Endothelial cell of umbilical vein (primary cell): ENCODE measurements around the gene DCAF4. TPM values are rescaled to one million over a fixed set of nuclear protein-coding genes. Genes with fewer than 3 reads are reported as not detected.

ENCODE experiments used
- BruUV-seq: library from RNA; stranded (reverse); fragments of 400-500 nt; replicated peaks from 2 replicates; lab custom pipeline; 2021; lab: Mats Ljungman, UMichigan
- CTCF ChIA-PET: fragments of 300-600, 350-600 bp; sonication (Branson Sonifier 250); formaldehyde crosslinking; loops from one replicate; lab custom pipeline; 2021; ENCODE audit warnings: antibody characterized with exemption, inconsistent platforms; lab: Charles Lee
- POLR2A ChIA-PET: fragments of 300-600, 350-600 bp; sonication (Branson Sonifier 250); formaldehyde crosslinking; loops from one replicate; lab custom pipeline; 2021; ENCODE audit warnings: antibody characterized with exemption, inconsistent platforms; lab: Charles Lee
- DNase-seq: peaks from one replicate; pipeline ENCODE4 v3.0.0-alpha.2; 2011; ENCODE audit warnings: low read depth, low spot score
- FAIRE-seq: peaks from 2 replicates; lab custom pipeline; 2011; peaks lifted over from hg19 to GRCh38; lab: Jason Lieb, UNC
- H2AFZ ChIP-seq: 2 replicates; pipeline ENCODE4 v1.6.0; 2012; ENCODE audit warnings: low read depth, low read length, control low read depth, inconsistent platforms
- H3K27ac ChIP-seq: 2 replicates; pipeline ENCODE4 v1.5.1; 2011; ENCODE audit warnings: low read depth, mild to moderate bottlenecking, control low read depth, low read length, moderate library complexity; ENCODE audit not compliant: insufficient read depth
- H3K27me3 ChIP-seq, 2 experiments: 2 replicates each; pipeline versions ENCODE4 v1.6.0 to v1.6.1; 2011; ENCODE audit warnings: low read length in 2 of 2, mixed read lengths in 1 of 2; ENCODE audit not compliant: control insufficient read depth in 2 of 2, insufficient read depth in 2 of 2
- H3K36me3 ChIP-seq, 2 experiments: 2 replicates in 1 of 2; 3 replicates in 1 of 2; pipeline ENCODE4 v1.5.1; 2011; ENCODE audit warnings: low read length in 2 of 2, mild to moderate bottlenecking in 1 of 2, moderate library complexity in 1 of 2; ENCODE audit not compliant: control insufficient read depth in 2 of 2, insufficient read depth in 2 of 2; ENCODE audit errors: extremely low read depth in 1 of 2
- H3K4me1 ChIP-seq: 3 replicates; pipeline ENCODE4 v1.5.1; 2011; ENCODE audit warnings: mild to moderate bottlenecking, low read length; ENCODE audit not compliant: control insufficient read depth, insufficient read depth; ENCODE audit errors: extremely low read depth
- H3K4me2 ChIP-seq: 2 replicates; pipeline ENCODE4 v1.6.1; 2011; ENCODE audit warnings: low read length, control low read depth, mixed read lengths; ENCODE audit not compliant: insufficient read depth
- H3K4me3 ChIP-seq, 3 experiments: fragments of 200-600 bp in 1 of 3; sonication (generic), shearing (Covaris generic) in 1 of 3; replicated peaks in 1 of 3; 2 replicates each; pipeline ENCODE4 v1.5.1; 2011 to 2016; ENCODE audit warnings: control low read depth in 3 of 3, low read length in 3 of 3, mild to moderate bottlenecking in 2 of 3, inconsistent platforms in 1 of 3, low read depth in 1 of 3, moderate library complexity in 1 of 3; ENCODE audit not compliant: insufficient read depth in 1 of 3
- H3K79me2 ChIP-seq: 2 replicates; pipeline ENCODE4 v1.6.0; 2012; ENCODE audit warnings: low read length, inconsistent platforms; ENCODE audit not compliant: control insufficient read depth, insufficient read depth
- H3K9ac ChIP-seq: replicated peaks from 2 replicates; pipeline ENCODE3; 2011; ENCODE audit warnings: low read length, control low read depth; ENCODE audit not compliant: insufficient read depth; ENCODE audit errors: extremely low read depth
- H3K9me1 ChIP-seq: replicated peaks from 3 replicates; pipeline ENCODE4 v1.6.0; 2011; ENCODE audit warnings: mild to moderate bottlenecking, low read length; ENCODE audit not compliant: control insufficient read depth, insufficient read depth; ENCODE audit errors: extremely low read depth
- H3K9me3 ChIP-seq: replicated peaks from 2 replicates; pipeline ENCODE4 v1.5.1; 2012; ENCODE audit warnings: low read length, inconsistent platforms; ENCODE audit not compliant: control insufficient read depth, insufficient read depth
- H4K20me1 ChIP-seq: replicated peaks from 2 replicates; pipeline ENCODE3; 2011; ENCODE audit warnings: mild to moderate bottlenecking, low read length; ENCODE audit not compliant: control insufficient read depth, insufficient read depth; ENCODE audit errors: extremely low read depth
- EZH2 ChIP-seq: IDR thresholded peaks from 2 replicates; pipeline ENCODE4 v1.6.1; 2012; ENCODE audit warnings: borderline replicate concordance, low read depth, mild to moderate bottlenecking, moderate library complexity, low read length, inconsistent platforms; ENCODE audit not compliant: severe bottlenecking
- FOS ChIP-seq: IDR thresholded peaks from 2 replicates; pipeline ENCODE4 v1.6.1; 2011; ENCODE audit warnings: mild to moderate bottlenecking, low read length, moderate library complexity, borderline replicate concordance; ENCODE audit not compliant: insufficient read depth
- GATA2 ChIP-seq: IDR thresholded peaks from 2 replicates; pipeline ENCODE4 v1.7.0; 2011; ENCODE audit warnings: low read depth, mild to moderate bottlenecking, moderate library complexity, mixed read lengths, low read length; ENCODE audit not compliant: insufficient read length, insufficient read depth
- JUN ChIP-seq: IDR thresholded peaks from 2 replicates; pipeline ENCODE4 v1.6.1; 2011; ENCODE audit warnings: borderline replicate concordance, low read depth; ENCODE audit not compliant: insufficient read length, insufficient read depth
- MYC ChIP-seq: IDR thresholded peaks from one replicate; pipeline ENCODE4 v1.6.1; 2011; ENCODE audit warnings: mild to moderate bottlenecking, low read depth, low read length
- POLR2A ChIP-seq: IDR thresholded peaks from 2 replicates; pipeline ENCODE4 v1.6.1; 2012; ENCODE audit warnings: low read depth, mild to moderate bottlenecking, control low read depth, low read length
- POLR2AphosphoS5 ChIP-seq: IDR thresholded peaks from 2 replicates; pipeline ENCODE4 v1.6.1; 2012; ENCODE audit warnings: low read depth, mild to moderate bottlenecking, control low read depth, low read length, moderate library complexity; ENCODE audit not compliant: insufficient read depth
- dilution Hi-C: fragments of 300-500 bp; cut with MboI; formaldehyde crosslinking; loops from one replicate; pipeline ENCODE4 v1.15.0; 2019; ENCODE audit warnings: low sequenced_read_pairs; ENCODE audit not compliant: extremely low pct_ligation_motif_present
- intact Hi-C: fragments of 100-400 bp; cut with micrococcal nuclease; formaldehyde crosslinking; loops from one replicate; pipeline ENCODE4 v1.10.0; 2022
- polyA plus RNA-seq, 4 experiments: library from polyadenylated mRNA; depleted of rRNA in 3 of 4; stranded (reverse) in 3 of 4; unstranded in 1 of 4; fragments of >200 nt; gene quantifications; 2 replicates each; pipeline versions ENCODE4 v1.2.1 to v1.2.3, GENCODE V29; 2011 to 2012; ENCODE audit warnings: missing spikeins in 1 of 4
- total RNA-seq: library from RNA; stranded (reverse); gene quantifications from 2 replicates; pipeline ENCODE4 v1.2.3, GENCODE V29; 2021
- TF ChIP-seq, protein P1 (sequence below): IDR thresholded peaks from 2 replicates; pipeline ENCODE4 v1.6.1; 2011; ENCODE audit not compliant: insufficient read depth, insufficient read length
- TF ChIP-seq, protein P2 (sequence below), 2 donors: IDR thresholded peaks; 1 replicate in 1 of 2; 2 replicates in 1 of 2; pipeline ENCODE4 v1.5.1; 2011; ENCODE audit warnings: low read length in 2 of 2, mild to moderate bottlenecking in 2 of 2, moderate library complexity in 2 of 2, control low read depth in 1 of 2, inconsistent platforms in 1 of 2, low read depth in 1 of 2; ENCODE audit not compliant: insufficient read depth in 1 of 2; ENCODE audit errors: extremely low read depth in 1 of 2

The DCAF4 gene
- total and polyA plus RNA-seq, 2 donors (not counting 3 experiments of a cell fraction or from before 2014, with no cell fraction given): 8.6 to 15.8 TPM

DNA sequence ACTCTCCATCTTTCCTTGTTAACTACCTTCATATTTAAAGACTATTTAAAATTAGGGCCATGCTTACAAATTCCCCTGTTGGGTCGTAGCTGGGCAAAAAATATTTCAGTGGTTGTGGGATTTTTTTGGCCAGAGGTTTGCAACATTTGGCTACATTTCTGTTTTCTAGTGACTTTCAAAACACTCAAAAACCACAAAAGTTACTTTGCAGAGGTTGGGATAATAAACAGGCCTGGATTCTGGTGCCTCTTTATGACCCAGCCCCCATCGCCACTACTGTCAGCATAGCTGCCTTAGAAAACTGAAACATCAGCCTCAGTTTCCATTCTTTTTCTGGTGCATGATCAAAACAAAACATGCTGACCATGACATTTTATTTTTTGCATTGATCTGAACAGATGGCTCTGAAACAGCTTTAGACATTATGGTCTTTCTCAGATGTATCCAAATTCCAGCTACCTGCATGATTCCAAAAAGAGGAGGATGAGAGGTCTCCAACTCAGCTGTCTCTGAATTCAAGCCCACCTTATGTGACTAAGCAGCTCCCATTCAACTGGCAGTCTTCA is 37.5 kb upstream of the DCAF4 start:
- H4K20me1 ChIP-seq: no peaks in the 10 kb centered on the region
- BruUV-seq: no TSS peak
- H3K79me2 ChIP-seq: peaks cover 38% of the 10 kb centered on the region
- H3K9me1 ChIP-seq: no peaks in the 10 kb centered on the region
- H3K27ac ChIP-seq: no peak overlapping the region
- dilution Hi-C loops: no loop called here
- CTCF ChIA-PET: interaction anchor here (1.1 kb wide), 1 partner anchor 221 kb away, joined by 3 read pairs; no protein-coding TSS in a partner anchor
- no peak for DNase-seq
- POLR2A ChIA-PET: no interaction called here
- no peaks in the 10 kb centered on the region for H3K9me3 ChIP-seq
- no peak for FAIRE-seq
- H3K9ac ChIP-seq: no peak overlapping the region
- no peaks in the 10 kb centered on the region for H3K27me3 ChIP-seq
- no peak overlapping the region for H2AFZ ChIP-seq
- H3K4me3 ChIP-seq: no peak overlapping the region
- H3K36me3 ChIP-seq: no peaks in the 10 kb centered on the region
- H3K4me2 ChIP-seq: no peak overlapping the region
- TF ChIP-seq EZH2: no peak
- TF ChIP-seq, protein P1, sequence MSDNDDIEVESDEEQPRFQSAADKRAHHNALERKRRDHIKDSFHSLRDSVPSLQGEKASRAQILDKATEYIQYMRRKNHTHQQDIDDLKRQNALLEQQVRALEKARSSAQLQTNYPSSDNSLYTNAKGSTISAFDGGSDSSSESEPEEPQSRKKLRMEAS: no peak
- TF ChIP-seq FOS: no peak
- TF ChIP-seq POLR2A: no peak
- TF ChIP-seq GATA2: no peak
- no peak for TF ChIP-seq MYC
- TF ChIP-seq, protein P2, sequence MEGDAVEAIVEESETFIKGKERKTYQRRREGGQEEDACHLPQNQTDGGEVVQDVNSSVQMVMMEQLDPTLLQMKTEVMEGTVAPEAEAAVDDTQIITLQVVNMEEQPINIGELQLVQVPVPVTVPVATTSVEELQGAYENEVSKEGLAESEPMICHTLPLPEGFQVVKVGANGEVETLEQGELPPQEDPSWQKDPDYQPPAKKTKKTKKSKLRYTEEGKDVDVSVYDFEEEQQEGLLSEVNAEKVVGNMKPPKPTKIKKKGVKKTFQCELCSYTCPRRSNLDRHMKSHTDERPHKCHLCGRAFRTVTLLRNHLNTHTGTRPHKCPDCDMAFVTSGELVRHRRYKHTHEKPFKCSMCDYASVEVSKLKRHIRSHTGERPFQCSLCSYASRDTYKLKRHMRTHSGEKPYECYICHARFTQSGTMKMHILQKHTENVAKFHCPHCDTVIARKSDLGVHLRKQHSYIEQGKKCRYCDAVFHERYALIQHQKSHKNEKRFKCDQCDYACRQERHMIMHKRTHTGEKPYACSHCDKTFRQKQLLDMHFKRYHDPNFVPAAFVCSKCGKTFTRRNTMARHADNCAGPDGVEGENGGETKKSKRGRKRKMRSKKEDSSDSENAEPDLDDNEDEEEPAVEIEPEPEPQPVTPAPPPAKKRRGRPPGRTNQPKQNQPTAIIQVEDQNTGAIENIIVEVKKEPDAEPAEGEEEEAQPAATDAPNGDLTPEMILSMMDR (IDR thresholded peaks at IDR 0.05; ENCODE audit: extremely low read depth in 1 of 2, insufficient read depth in 1 of 2, low read depth in 1 of 2, low read length in 2 of 2): no peak
- TF ChIP-seq JUN: no peak
- no peak for TF ChIP-seq POLR2AphosphoS5
- intact Hi-C loops: no loop called here
- H3K4me1 ChIP-seq: peaks cover 19% of the 10 kb centered on the region
